Measurements from ENCODE around the gene KCNG2. TPM values are rescaled to one million over a fixed set of nuclear protein-coding genes. Genes with fewer than 3 reads are reported as not detected.
"Not testable (repeated sequence)": the region's sequence is repeated elsewhere in the genome, so short reads cannot be mapped to it uniquely, and the experiment has no call there.

The KCNG2 gene
- total RNA-seq, 4 donors from 2014 or later = 0.27 TPM; not detected in 3

GRCh38 chr18:79875531-79875919, 77.8 kb downstream of the KCNG2 start:
- H3K4me3 ChIP-seq = no peak overlapping the region
- no CpG with 5 or more reads among the region's 15 CpGs for WGBS, 2 donors (ENCODE audit: low coverage in 1 of 2)

GRCh38 chr18:79875931-79876461, 78.3 kb downstream of the KCNG2 start:
- peaks cover 73% of the 10 kb centered on the region for H3K27me3 ChIP-seq
- TF ChIP-seq, protein P1, sequence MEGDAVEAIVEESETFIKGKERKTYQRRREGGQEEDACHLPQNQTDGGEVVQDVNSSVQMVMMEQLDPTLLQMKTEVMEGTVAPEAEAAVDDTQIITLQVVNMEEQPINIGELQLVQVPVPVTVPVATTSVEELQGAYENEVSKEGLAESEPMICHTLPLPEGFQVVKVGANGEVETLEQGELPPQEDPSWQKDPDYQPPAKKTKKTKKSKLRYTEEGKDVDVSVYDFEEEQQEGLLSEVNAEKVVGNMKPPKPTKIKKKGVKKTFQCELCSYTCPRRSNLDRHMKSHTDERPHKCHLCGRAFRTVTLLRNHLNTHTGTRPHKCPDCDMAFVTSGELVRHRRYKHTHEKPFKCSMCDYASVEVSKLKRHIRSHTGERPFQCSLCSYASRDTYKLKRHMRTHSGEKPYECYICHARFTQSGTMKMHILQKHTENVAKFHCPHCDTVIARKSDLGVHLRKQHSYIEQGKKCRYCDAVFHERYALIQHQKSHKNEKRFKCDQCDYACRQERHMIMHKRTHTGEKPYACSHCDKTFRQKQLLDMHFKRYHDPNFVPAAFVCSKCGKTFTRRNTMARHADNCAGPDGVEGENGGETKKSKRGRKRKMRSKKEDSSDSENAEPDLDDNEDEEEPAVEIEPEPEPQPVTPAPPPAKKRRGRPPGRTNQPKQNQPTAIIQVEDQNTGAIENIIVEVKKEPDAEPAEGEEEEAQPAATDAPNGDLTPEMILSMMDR (IDR thresholded peaks at IDR 0.05) = no peak
- no peak for TF ChIP-seq EP300 (IDR thresholded peaks at IDR 0.05)
- no peak for TF ChIP-seq POLR2AphosphoS5 (IDR thresholded peaks at IDR 0.05)
- no peak for TF ChIP-seq POLR2A (IDR thresholded peaks at IDR 0.05)

More at GRCh38 chr18:79875531-79875919, 77.8 kb downstream of the KCNG2 start:
- Histone ChIP-seq H3K27me3 (peaks cover 76% of the 10 kb centered on the region), H3K27ac (no peak overlapping the region), H3K4me1 (no peaks in the 10 kb centered on the region), H3K9me3 (peaks cover 0 to 5% (median 0%) of the 10 kb centered on the region in 3 donors), H3K36me3 (no peaks in the 10 kb centered on the region)
- ATAC-seq = no peak
- TF ChIP-seq POLR2A (IDR thresholded peaks at IDR 0.05) = no peak
- no peak for TF ChIP-seq EP300 (IDR thresholded peaks at IDR 0.05)
- TF ChIP-seq, protein P1 (IDR thresholded peaks at IDR 0.05) = no peak
- no peak for TF ChIP-seq POLR2AphosphoS5 (IDR thresholded peaks at IDR 0.05)

DNA sequence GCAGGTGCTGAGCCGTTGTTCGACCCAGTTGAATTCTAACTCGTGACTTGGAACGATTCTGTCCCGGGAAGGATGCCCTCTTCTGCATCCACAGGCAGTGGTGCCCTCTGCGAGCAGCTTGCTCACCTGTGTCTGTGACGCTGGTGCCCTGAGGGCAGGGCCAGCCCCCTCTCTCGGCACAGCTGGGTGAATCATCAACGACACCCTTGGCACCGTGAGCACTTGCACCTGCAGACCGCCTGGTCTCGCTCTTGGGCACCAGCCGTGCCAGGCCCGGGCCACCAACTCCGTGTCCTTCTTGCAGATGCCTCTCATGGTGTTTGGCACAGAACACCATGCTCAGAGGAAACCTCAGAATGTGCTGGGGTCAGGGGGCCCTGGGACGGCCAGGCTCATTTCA, 78.8 kb downstream of the KCNG2 start:
- H3K4me3 ChIP-seq = no peak overlapping the region
- no peaks in the 10 kb centered on the region for H3K36me3 ChIP-seq
- H3K27me3 ChIP-seq = peaks cover 68% of the 10 kb centered on the region
- TF ChIP-seq, protein P1 (IDR thresholded peaks at IDR 0.05) = no peak
- TF ChIP-seq EP300 (IDR thresholded peaks at IDR 0.05) (no peak), POLR2A (IDR thresholded peaks at IDR 0.05) (no peak), POLR2AphosphoS5 (IDR thresholded peaks at IDR 0.05) (no peak)
- H3K27ac ChIP-seq = no peak overlapping the region
- WGBS, 2 donors (ENCODE audit: low coverage in 1 of 2) = 100% methylated on average over 3 of the region's 16 CpGs; no CpG with 5 or more reads in 1 of the 2 donors
- H3K9me3 ChIP-seq = peaks cover 0 to 5% (median 0%) of the 10 kb centered on the region in 3 donors
- no peak for ATAC-seq
- no peaks in the 10 kb centered on the region for H3K4me1 ChIP-seq

More at GRCh38 chr18:79875931-79876461, 78.3 kb downstream of the KCNG2 start:
- H3K9me3 ChIP-seq = peaks cover 0 to 5% (median 0%) of the 10 kb centered on the region in 3 donors
- H3K4me3 ChIP-seq = no peak overlapping the region
- WGBS, 2 donors (ENCODE audit: low coverage in 1 of 2) = 95% methylated on average over 3 of the region's 23 CpGs; no CpG with 5 or more reads in 1 of the 2 donors
- no peak overlapping the region for H3K27ac ChIP-seq
- no peaks in the 10 kb centered on the region for H3K4me1 ChIP-seq
- ATAC-seq = no peak
- H3K36me3 ChIP-seq = no peaks in the 10 kb centered on the region

- ATAC-seq = no peak
- H3K36me3 ChIP-seq = no peaks in the 10 kb centered on the region
- H3K4me3 ChIP-seq = no peak overlapping the region
- no peaks in the 10 kb centered on the region for H3K4me1 ChIP-seq
- TF ChIP-seq EP300 (IDR thresholded peaks at IDR 0.05) (no peak), POLR2AphosphoS5 (IDR thresholded peaks at IDR 0.05) (no peak), POLR2A (IDR thresholded peaks at IDR 0.05) (no peak)
- TF ChIP-seq, protein P1 (IDR thresholded peaks at IDR 0.05) = no peak
- 16 to 23% methylated on average over 7 to 11 of the region's 38 CpGs for WGBS, 2 donors (ENCODE audit: low coverage in 1 of 2)
- H3K27me3 ChIP-seq = peaks cover 61% of the 10 kb centered on the region
- peaks cover 0 to 5% (median 0%) of the 10 kb centered on the region in 3 donors for H3K9me3 ChIP-seq
- H3K27ac ChIP-seq = no peak overlapping the region
These were observed 79.7 kb downstream of the KCNG2 start for GRCh38 chr18:79877163-79878091.

- not testable (repeated sequence) for ATAC-seq, H3K4me1 ChIP-seq, H3K27ac ChIP-seq, H3K36me3 ChIP-seq, H3K9me3 ChIP-seq, H3K4me3 ChIP-seq
- WGBS, 2 donors (ENCODE audit: low coverage in 1 of 2) = 94 to 100% methylated on average over 1 to 9 of the region's 25 CpGs
- H3K27me3 ChIP-seq = peaks cover 53% of the 10 kb centered on the region
These were observed 80.5 kb downstream of the KCNG2 start for GRCh38 chr18:79878246-79878645.

Data from gastroesophageal sphincter (tissue), 4 donors.